Measurements from ENCODE around the gene H6PD. TPM values are rescaled to one million over a fixed set of nuclear protein-coding genes. Genes with fewer than 3 reads are reported as not detected.

Gene H6PD
- total and polyA plus RNA-seq, 7 donors: 5.8 to 56.8 (median 23.4) TPM

- Histone ChIP-seq H3K27ac (peak overlapping the region; percentile 53), H3K36me3 (ENCODE audit: insufficient read depth in 1 of 2, low read depth in 1 of 2) (peaks cover 0 to 8% of the 10 kb centered on the region in 2 donors), H3K27me3 (ENCODE audit: insufficient read depth in 3 of 3, low read length in 2 of 3) (no peaks in the 10 kb centered on the region), H3K9me3 (no peaks in the 10 kb centered on the region), H3K4me1 (peaks cover 44% of the 10 kb centered on the region), H3K4me3 (no peak overlapping the region)
- ATAC-seq (peak; percentile 70 to 82 (median 77)), DNase-seq (peak in 1 of 2 donors; percentile 62)
- intact Hi-C loops (cut with DNase I): loop anchor here in 1 of 2 donors (5.0 kb wide), 1 partner anchor 64 kb away; no protein-coding TSS in a partner anchor
- 52 to 62% (median 56%) methylated on average over 9 of the region's 9 CpGs for WGBS, 3 donors
- TF ChIP-seq, protein P1, sequence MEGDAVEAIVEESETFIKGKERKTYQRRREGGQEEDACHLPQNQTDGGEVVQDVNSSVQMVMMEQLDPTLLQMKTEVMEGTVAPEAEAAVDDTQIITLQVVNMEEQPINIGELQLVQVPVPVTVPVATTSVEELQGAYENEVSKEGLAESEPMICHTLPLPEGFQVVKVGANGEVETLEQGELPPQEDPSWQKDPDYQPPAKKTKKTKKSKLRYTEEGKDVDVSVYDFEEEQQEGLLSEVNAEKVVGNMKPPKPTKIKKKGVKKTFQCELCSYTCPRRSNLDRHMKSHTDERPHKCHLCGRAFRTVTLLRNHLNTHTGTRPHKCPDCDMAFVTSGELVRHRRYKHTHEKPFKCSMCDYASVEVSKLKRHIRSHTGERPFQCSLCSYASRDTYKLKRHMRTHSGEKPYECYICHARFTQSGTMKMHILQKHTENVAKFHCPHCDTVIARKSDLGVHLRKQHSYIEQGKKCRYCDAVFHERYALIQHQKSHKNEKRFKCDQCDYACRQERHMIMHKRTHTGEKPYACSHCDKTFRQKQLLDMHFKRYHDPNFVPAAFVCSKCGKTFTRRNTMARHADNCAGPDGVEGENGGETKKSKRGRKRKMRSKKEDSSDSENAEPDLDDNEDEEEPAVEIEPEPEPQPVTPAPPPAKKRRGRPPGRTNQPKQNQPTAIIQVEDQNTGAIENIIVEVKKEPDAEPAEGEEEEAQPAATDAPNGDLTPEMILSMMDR (IDR thresholded peaks at IDR 0.05): no peak
These were observed 68.4 kb downstream of the H6PD start for GRCh38 chr1:9302745-9303524.

GRCh38 chr1:9303916-9304315, 69.3 kb downstream of the H6PD start:
- H3K27ac ChIP-seq: no peak overlapping the region
- WGBS, 3 donors: 69 to 76% (median 72%) methylated on average over 6 of the region's 6 CpGs
- peaks cover 0 to 8% of the 10 kb centered on the region in 2 donors for H3K36me3 ChIP-seq (ENCODE audit: insufficient read depth in 1 of 2, low read depth in 1 of 2)
- H3K4me3 ChIP-seq: no peak overlapping the region
- no peaks in the 10 kb centered on the region for H3K27me3 ChIP-seq (ENCODE audit: insufficient read depth in 3 of 3, low read length in 2 of 3)
- DNase-seq (peak; percentile 42 to 59), ATAC-seq (peak in 1 of 4 donors; percentile 6)
- TF ChIP-seq, protein P1 (IDR thresholded peaks at IDR 0.05): no peak
- peaks cover 41% of the 10 kb centered on the region for H3K4me1 ChIP-seq
- H3K9me3 ChIP-seq: no peaks in the 10 kb centered on the region
- intact Hi-C loops (cut with DNase I): loop anchor here in 1 of 2 donors (5.0 kb wide), 1 partner anchor 63 kb away; no protein-coding TSS in a partner anchor

GRCh38 chr1:9305216-9305615, 70.6 kb downstream of the H6PD start:
- intact Hi-C loops (cut with DNase I): no loop called here

GRCh38 chr1:9306006-9306405, 71.4 kb downstream of the H6PD start:
- TF ChIP-seq, protein P1 (IDR thresholded peaks at IDR 0.05): no peak
- no peak overlapping the region for H3K4me3 ChIP-seq
- DNase-seq: peak in 1 of 2 donors; percentile 39
- intact Hi-C loops (cut with DNase I): no loop called here
- no peak for ATAC-seq
- H3K27me3 ChIP-seq (ENCODE audit: insufficient read depth in 3 of 3, low read length in 2 of 3): no peaks in the 10 kb centered on the region
- peaks cover 0 to 8% of the 10 kb centered on the region in 2 donors for H3K36me3 ChIP-seq (ENCODE audit: insufficient read depth in 1 of 2, low read depth in 1 of 2)
- peaks cover 29% of the 10 kb centered on the region for H3K4me1 ChIP-seq
- H3K9me3 ChIP-seq: no peaks in the 10 kb centered on the region
- H3K27ac ChIP-seq: no peak overlapping the region
- WGBS, 3 donors: 88 to 96% (median 94%) methylated on average over 14 of the region's 14 CpGs

More at GRCh38 chr1:9305216-9305615, 70.6 kb downstream of the H6PD start:
- peaks cover 0 to 8% of the 10 kb centered on the region in 2 donors for H3K36me3 ChIP-seq (ENCODE audit: insufficient read depth in 1 of 2, low read depth in 1 of 2)
- 91% methylated on average over 14 of the region's 14 CpGs for WGBS, 3 donors
- DNase-seq: peak in 1 of 2 donors; percentile 39
- no peak overlapping the region for H3K4me3 ChIP-seq
- peaks cover 36% of the 10 kb centered on the region for H3K4me1 ChIP-seq
- H3K27me3 ChIP-seq (ENCODE audit: insufficient read depth in 3 of 3, low read length in 2 of 3): no peaks in the 10 kb centered on the region
- TF ChIP-seq, protein P1 (IDR thresholded peaks at IDR 0.05): no peak
- no peak for ATAC-seq
- H3K9me3 ChIP-seq: no peaks in the 10 kb centered on the region
- H3K27ac ChIP-seq: no peak overlapping the region
